Neural progenitor cell (in vitro differentiated cells): ENCODE data around the gene CDH10.

ENCODE experiments used
- EZH2 ChIP-seq: fragments of 200-600 bp; sonication (generic); IDR thresholded peaks from 2 replicates; pipeline ENCODE4 v1.6.1; 2017; ENCODE audit warnings: antibody characterized with exemption, mild to moderate bottlenecking, moderate library complexity
- EZH2phosphoT487 ChIP-seq: fragments of 200-600 bp; sonication (generic); IDR thresholded peaks from 2 replicates; pipeline ENCODE4 v1.6.1; 2017; ENCODE audit warnings: antibody characterized with exemption
- TF ChIP-seq, protein P1 (sequence below): fragments of 200-600 bp; sonication (generic); IDR thresholded peaks from 2 replicates; pipeline ENCODE4 v1.5.1; 2017; ENCODE audit warnings: antibody characterized with exemption, mild to moderate bottlenecking

DNA sequence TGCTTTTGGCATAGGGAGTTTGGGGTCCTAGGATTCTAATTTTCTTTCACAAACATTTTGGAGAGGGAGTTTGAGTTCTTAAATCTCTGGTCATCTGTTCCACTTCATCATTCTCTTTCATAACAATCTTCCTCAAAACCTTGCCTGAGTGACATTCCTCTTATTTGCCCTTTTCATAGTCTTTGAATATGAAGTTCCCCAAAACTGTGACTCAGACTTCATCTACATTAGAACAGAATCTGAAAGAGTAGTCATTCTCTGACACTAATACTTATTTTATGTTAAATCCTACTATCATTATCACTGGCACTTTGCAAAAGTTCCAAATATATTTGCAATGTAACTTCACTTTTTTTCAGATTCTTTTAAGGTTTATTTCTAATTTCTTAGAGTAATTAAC lies 163.8 kb downstream of the CDH10 start:
- TF ChIP-seq, protein P1, sequence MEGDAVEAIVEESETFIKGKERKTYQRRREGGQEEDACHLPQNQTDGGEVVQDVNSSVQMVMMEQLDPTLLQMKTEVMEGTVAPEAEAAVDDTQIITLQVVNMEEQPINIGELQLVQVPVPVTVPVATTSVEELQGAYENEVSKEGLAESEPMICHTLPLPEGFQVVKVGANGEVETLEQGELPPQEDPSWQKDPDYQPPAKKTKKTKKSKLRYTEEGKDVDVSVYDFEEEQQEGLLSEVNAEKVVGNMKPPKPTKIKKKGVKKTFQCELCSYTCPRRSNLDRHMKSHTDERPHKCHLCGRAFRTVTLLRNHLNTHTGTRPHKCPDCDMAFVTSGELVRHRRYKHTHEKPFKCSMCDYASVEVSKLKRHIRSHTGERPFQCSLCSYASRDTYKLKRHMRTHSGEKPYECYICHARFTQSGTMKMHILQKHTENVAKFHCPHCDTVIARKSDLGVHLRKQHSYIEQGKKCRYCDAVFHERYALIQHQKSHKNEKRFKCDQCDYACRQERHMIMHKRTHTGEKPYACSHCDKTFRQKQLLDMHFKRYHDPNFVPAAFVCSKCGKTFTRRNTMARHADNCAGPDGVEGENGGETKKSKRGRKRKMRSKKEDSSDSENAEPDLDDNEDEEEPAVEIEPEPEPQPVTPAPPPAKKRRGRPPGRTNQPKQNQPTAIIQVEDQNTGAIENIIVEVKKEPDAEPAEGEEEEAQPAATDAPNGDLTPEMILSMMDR = no peak
- no peak for TF ChIP-seq EZH2
- no peak for TF ChIP-seq EZH2phosphoT487
